NCI-H460 (cell line): ENCODE data around the gene FBXO47. TPM values are rescaled to one million over a fixed set of nuclear protein-coding genes. Genes with fewer than 3 reads are reported as not detected.
A peak's percentile ranks its signal among the peaks of the same experiment; 100 is the strongest.

Experiments used
- DNase-seq: peaks from one replicate; pipeline ENCODE4 v3.0.0-alpha.2; 2016; ENCODE audit warnings: low read depth; ENCODE audit errors: extremely low read depth
- polyA plus RNA-seq: library from polyadenylated mRNA; depleted of rRNA; stranded (reverse); fragments of >200 nt; gene quantifications from 2 replicates; pipeline ENCODE4 v1.2.3, GENCODE V29; 2014; cell fraction: nucleus; rRNA removed
- total RNA-seq: library from RNA; depleted of rRNA; stranded (reverse); fragments of >200 nt; shearing (Covaris generic); gene quantifications from 2 replicates; pipeline ENCODE4 v1.2.3, GENCODE V29; 2014; rRNA removed

FBXO47 gene
- not detected in 2 replicates for total RNA-seq
- not detected in 2 replicates for polyA plus RNA-seq

- peak; percentile 85 for DNase-seq
These were observed at the start of gene FBXO47 for GRCh38 chr17:38967290-38967738. TSS of gene FBXO47 (minus strand) at chr17:38967403. CDS start at chr17:38963025, 4,378 bp downstream.

GRCh38 chr17:39016193-39017153 is 49.3 kb upstream of the FBXO47 start:
- DNase-seq = no peak

GRCh38 chr17:39015546-39015935 is 48.3 kb upstream of the FBXO47 start:
- DNase-seq = no peak

- no peak for DNase-seq
These were observed 47.8 kb upstream of the FBXO47 start for GRCh38 chr17:39014795-39015545.

GRCh38 chr17:39014044-39014794 is 47.0 kb upstream of the FBXO47 start:
- peak; percentile 29 for DNase-seq

- DNase-seq = no peak
These were observed 45.5 kb upstream of the FBXO47 start for GRCh38 chr17:39012725-39013124.

- DNase-seq = no peak
These were observed 44.8 kb upstream of the FBXO47 start for GRCh38 chr17:39011907-39012468.

- no peak for DNase-seq
These were observed 42.4 kb upstream of the FBXO47 start for GRCh38 chr17:39009581-39010001.

GRCh38 chr17:39008633-39009032 is 41.4 kb upstream of the FBXO47 start:
- no peak for DNase-seq

GRCh38 chr17:39002991-39003715 is 36.0 kb upstream of the FBXO47 start:
- DNase-seq = no peak

- no peak for DNase-seq
These were observed 34.8 kb upstream of the FBXO47 start for GRCh38 chr17:39001703-39002637.

GRCh38 chr17:39000021-39000601 is 32.9 kb upstream of the FBXO47 start:
- DNase-seq = no peak

- no peak for DNase-seq
These were observed 29.6 kb upstream of the FBXO47 start for GRCh38 chr17:38996660-38997337.

- no peak for DNase-seq
These were observed 26.8 kb upstream of the FBXO47 start for GRCh38 chr17:38994026-38994425.

- no peak for DNase-seq
These were observed 17.5 kb upstream of the FBXO47 start for GRCh38 chr17:38984666-38985065.

- DNase-seq = peak; percentile 62
These were observed 15.9 kb upstream of the FBXO47 start for GRCh38 chr17:38982858-38983746.

GRCh38 chr17:38981636-38982035 is 14.4 kb upstream of the FBXO47 start:
- no peak for DNase-seq
